Measurements from ENCODE around the gene CBR1. TPM values are rescaled to one million over a fixed set of nuclear protein-coding genes. Genes with fewer than 3 reads are reported as not detected.

CBR1 gene
- total RNA-seq, result 100 to 1,000 TPM in 1 of 2 donors, 10 to 100 TPM in 1; 60.7 to 101 TPM

- Histone ChIP-seq H3K27ac (peak within 1 kb of the TSS; percentile 72 to 84), H3K36me3 (peaks cover 17% of the 10 kb centered on the region), H3K4me3 (peak within 1 kb of the TSS; percentile 60 to 70), H3K9me3 (peaks cover 3 to 5% of the 10 kb centered on the region in 2 donors), H3K27me3 (no peaks in the 10 kb centered on the region), H3K4me1 (peaks cover 0 to 27% of the 10 kb centered on the region in 2 donors)
- peak; percentile 96 for DNase-seq (ENCODE audit: low spot score)
- no peak for TF ChIP-seq CTCF (IDR thresholded peaks at IDR 0.05)
Measured at GRCh38 chr21:36069713-36070583, at the start of gene CBR1. Gene CBR1, plus strand, starts transcription at chr21:36070024. Its CDS starts 92 bp downstream, at chr21:36070116.

- no peak for TF ChIP-seq CTCF (IDR thresholded peaks at IDR 0.05)
- no peak for DNase-seq (ENCODE audit: low spot score)
- H3K4me1 ChIP-seq, result no peaks in the 10 kb centered on the region
Measured at GRCh38 chr21:36021251-36021837, 48.5 kb upstream of the CBR1 start.

GRCh38 chr21:36022427-36023091 is 47.3 kb upstream of the CBR1 start:
- Histone ChIP-seq H3K27me3 (no peaks in the 10 kb centered on the region), H3K4me3 (no peak overlapping the region), H3K9me3 (no peaks in the 10 kb centered on the region), H3K4me1 (no peaks in the 10 kb centered on the region), H3K27ac (no peak overlapping the region), H3K36me3 (no peaks in the 10 kb centered on the region)
- DNase-seq (ENCODE audit: low spot score), result no peak
- no peak for TF ChIP-seq CTCF (IDR thresholded peaks at IDR 0.05)

More at GRCh38 chr21:36021251-36021837, 48.5 kb upstream of the CBR1 start:
- H3K27me3 ChIP-seq, result no peaks in the 10 kb centered on the region
- H3K4me3 ChIP-seq, result no peak overlapping the region
- no peaks in the 10 kb centered on the region for H3K9me3 ChIP-seq
- no peak overlapping the region for H3K27ac ChIP-seq
- H3K36me3 ChIP-seq, result no peaks in the 10 kb centered on the region

- H3K9me3 ChIP-seq, result no peaks in the 10 kb centered on the region
- DNase-seq (ENCODE audit: low spot score), result no peak
- TF ChIP-seq CTCF (IDR thresholded peaks at IDR 0.05), result no peak
- H3K27me3 ChIP-seq, result no peaks in the 10 kb centered on the region
- H3K4me3 ChIP-seq, result no peak overlapping the region
- no peak overlapping the region for H3K27ac ChIP-seq
- H3K4me1 ChIP-seq, result peaks cover 0 to 2% of the 10 kb centered on the region in 2 donors
- no peaks in the 10 kb centered on the region for H3K36me3 ChIP-seq
Measured at GRCh38 chr21:36023092-36023480, 46.7 kb upstream of the CBR1 start.

- Histone ChIP-seq H3K36me3 (no peaks in the 10 kb centered on the region), H3K27ac (no peak overlapping the region), H3K27me3 (no peaks in the 10 kb centered on the region), H3K4me1 (peaks cover 0 to 6% of the 10 kb centered on the region in 2 donors), H3K9me3 (no peaks in the 10 kb centered on the region), H3K4me3 (no peak overlapping the region)
- no peak for DNase-seq (ENCODE audit: low spot score)
- no peak for TF ChIP-seq CTCF (IDR thresholded peaks at IDR 0.05)
Measured at GRCh38 chr21:36024782-36025181, 45.0 kb upstream of the CBR1 start.

All from right atrium auricular region (tissue), 2 donors.